Measurements from ENCODE around the gene DSCAM. TPM values are rescaled to one million over a fixed set of nuclear protein-coding genes. Genes with fewer than 3 reads are reported as not detected.

Gene DSCAM
- total RNA-seq, 1 donor, result not detected

DNA sequence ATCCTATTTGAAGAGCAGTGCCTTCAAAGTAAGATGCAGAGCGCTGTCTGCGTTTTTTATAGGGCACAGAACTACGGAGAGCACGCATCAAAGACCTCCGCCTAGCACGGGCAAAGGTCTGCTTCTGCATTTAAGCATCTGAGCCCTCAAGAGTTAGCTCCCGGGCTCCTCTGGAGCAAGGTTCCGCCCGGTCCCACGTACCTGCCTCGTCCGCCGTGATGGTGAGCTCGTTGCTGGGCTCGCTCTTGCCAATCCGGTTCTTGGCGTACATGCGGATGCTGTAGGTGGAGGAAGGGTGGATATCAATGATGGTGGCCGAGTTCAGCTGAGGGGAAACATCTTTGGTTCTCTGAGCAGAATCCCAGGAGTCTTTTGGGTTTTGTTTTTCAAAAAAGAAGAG lies 668.2 kb downstream of the DSCAM start:
- no peak for DNase-seq (ENCODE audit: low read depth)
- TF ChIP-seq, protein P1, sequence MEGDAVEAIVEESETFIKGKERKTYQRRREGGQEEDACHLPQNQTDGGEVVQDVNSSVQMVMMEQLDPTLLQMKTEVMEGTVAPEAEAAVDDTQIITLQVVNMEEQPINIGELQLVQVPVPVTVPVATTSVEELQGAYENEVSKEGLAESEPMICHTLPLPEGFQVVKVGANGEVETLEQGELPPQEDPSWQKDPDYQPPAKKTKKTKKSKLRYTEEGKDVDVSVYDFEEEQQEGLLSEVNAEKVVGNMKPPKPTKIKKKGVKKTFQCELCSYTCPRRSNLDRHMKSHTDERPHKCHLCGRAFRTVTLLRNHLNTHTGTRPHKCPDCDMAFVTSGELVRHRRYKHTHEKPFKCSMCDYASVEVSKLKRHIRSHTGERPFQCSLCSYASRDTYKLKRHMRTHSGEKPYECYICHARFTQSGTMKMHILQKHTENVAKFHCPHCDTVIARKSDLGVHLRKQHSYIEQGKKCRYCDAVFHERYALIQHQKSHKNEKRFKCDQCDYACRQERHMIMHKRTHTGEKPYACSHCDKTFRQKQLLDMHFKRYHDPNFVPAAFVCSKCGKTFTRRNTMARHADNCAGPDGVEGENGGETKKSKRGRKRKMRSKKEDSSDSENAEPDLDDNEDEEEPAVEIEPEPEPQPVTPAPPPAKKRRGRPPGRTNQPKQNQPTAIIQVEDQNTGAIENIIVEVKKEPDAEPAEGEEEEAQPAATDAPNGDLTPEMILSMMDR (IDR thresholded peaks at IDR 0.05; ENCODE audit: insufficient read depth, low read length), result no peak
- no peak overlapping the region for H3K4me3 ChIP-seq (ENCODE audit: low read depth, low read length)

DNA sequence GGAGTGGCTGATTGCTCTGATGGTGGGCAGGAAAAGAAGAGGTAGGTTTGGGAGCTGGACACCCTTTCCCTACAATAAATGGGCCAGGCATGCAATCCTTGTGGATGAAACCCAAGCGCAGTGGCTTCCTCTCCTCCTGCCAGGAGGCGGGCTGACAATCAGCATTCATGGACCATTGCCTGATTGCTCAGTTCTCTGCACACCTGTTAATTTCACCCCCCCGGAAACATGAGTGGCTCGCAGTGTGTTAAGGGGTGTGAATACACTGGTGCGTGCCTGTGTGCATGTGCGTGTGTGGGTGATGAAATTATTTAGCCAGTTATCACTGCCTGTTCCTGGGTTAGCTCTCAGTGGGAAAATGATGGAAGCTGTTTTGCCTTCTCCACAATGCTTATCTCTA lies 669.0 kb downstream of the DSCAM start:
- TF ChIP-seq, protein P1 (IDR thresholded peaks at IDR 0.05; ENCODE audit: insufficient read depth, low read length), result no peak
- DNase-seq (ENCODE audit: low read depth), result no peak

DNA sequence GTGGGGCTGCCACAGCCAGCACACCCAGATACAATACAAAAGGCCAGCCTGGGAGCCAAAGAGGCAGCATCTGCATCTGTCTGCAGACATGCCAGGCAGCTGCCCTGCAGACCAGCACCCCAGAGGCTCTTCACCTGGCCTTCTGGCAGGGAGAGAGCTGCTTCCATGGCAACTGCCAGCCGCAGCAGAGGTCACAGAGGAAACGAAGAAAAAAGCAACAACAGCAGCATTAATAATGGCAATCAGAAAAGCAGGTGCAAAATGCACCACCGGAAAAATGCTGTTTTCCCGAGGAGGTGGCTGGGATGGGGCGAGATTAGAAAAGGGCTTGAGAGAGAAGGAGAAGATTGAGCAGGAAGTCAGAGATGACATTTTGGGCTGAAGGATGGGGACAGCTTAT lies 670.2 kb downstream of the DSCAM start:
- H3K4me3 ChIP-seq (ENCODE audit: low read depth, low read length), result no peak overlapping the region
- TF ChIP-seq, protein P1 (IDR thresholded peaks at IDR 0.05; ENCODE audit: insufficient read depth, low read length), result no peak
- no peak for DNase-seq (ENCODE audit: low read depth)

More for the DNA sequence above, 669.0 kb downstream of the DSCAM start:
- no peak overlapping the region for H3K4me3 ChIP-seq (ENCODE audit: low read depth, low read length)

DNA sequence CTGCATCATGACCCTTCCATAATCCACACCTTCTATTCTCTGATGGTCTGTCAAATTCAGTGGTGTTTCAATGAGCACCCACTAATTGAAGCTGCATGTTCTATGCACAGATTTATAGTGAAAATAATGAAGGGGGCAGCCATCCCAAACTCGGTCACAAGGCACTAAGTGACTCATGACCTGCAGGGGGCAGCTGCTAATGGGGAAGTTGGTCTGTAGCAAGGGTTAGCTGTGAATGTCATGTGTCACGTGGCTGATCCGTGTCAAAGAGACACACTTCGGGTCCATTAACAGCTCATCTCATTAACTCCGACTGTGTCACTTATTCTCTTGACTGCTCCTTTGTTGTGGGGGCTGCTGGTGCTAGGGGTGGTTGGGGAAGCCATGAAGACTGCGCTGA lies 673.1 kb downstream of the DSCAM start:
- no peak for DNase-seq (ENCODE audit: low read depth)
- H3K4me3 ChIP-seq (ENCODE audit: low read depth, low read length), result no peak overlapping the region
- TF ChIP-seq, protein P1 (IDR thresholded peaks at IDR 0.05; ENCODE audit: insufficient read depth, low read length), result no peak

DNA sequence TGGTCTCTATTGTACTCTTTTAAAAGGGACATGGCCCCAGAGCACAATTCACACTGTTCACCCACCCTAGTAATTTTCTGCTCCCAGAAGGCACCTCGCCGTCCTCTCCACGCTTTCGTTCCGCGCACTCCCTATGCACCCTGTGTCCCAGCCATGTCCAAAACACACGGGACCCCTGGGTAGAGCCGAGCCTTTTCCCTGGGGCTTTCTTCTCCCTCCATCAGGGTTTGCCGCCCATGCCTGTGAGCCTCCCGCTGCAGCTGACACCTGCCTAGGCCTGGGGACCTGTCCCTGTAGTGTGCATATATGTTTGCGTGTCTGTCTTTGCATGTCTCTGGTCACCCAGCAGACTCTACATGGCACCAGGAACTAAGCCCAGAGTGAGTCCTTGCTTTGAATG lies 677.0 kb downstream of the DSCAM start:
- no peak for DNase-seq (ENCODE audit: low read depth)
- TF ChIP-seq, protein P1 (IDR thresholded peaks at IDR 0.05; ENCODE audit: insufficient read depth, low read length), result no peak
- no peak overlapping the region for H3K4me3 ChIP-seq (ENCODE audit: low read depth, low read length)

DNA sequence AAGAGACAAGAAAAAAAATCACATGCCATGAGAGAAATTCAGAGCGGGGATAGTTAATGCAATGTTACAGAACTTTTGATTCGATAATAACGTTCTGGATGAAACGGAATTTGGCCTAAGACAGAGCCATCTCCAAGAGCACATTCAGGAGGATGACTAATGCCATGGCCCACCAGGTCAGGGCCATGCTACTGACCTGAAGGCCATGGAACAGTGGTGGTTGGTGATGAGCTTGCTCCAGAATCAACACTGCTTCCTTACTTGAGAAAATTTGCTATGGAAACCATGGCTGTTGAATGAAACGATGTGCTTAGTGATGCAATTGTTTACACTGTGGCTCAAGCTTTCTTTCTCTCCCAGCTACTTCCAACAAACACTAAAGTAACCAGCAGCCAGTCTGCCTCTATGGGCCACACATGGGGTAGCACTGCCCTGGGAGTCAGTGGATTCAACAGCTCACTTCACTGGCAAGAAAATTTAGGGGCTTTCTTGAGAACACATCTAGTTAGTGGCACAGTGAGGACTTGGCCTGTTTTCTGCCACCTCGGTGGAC lies 680.6 kb downstream of the DSCAM start:
- no peak overlapping the region for H3K4me3 ChIP-seq (ENCODE audit: low read depth, low read length)
- TF ChIP-seq, protein P1 (IDR thresholded peaks at IDR 0.05; ENCODE audit: insufficient read depth, low read length), result no peak
- no peak for DNase-seq (ENCODE audit: low read depth)

DNA sequence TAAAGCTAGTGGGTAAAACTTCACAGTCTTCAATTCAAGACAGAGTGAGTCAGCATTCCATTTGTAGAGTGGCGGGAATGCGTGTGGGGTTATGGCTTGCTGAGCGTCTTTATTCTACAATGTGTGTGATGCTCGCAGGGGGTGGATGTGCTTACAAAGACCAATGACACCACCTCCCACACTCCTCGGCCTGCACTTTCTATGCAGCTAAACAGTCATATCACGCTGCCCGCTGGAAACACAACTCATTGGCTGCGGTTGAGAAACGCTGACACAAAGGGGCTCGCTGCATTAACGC lies 681.2 kb downstream of the DSCAM start:
- TF ChIP-seq, protein P1 (IDR thresholded peaks at IDR 0.05; ENCODE audit: insufficient read depth, low read length), result no peak
- no peak for DNase-seq (ENCODE audit: low read depth)

More for the DNA sequence above, 681.2 kb downstream of the DSCAM start:
- H3K4me3 ChIP-seq (ENCODE audit: low read depth, low read length), result no peak overlapping the region
